ENCODE measurements around the gene N4BP2L2.

GRCh38 chr13:32414580-32414979 is 124.0 kb downstream of the N4BP2L2 start:
- no peak for TF ChIP-seq POLR2A (IDR thresholded peaks at IDR 0.05; ENCODE audit: low read depth, low read length)
- TF ChIP-seq POLR2AphosphoS5 (IDR thresholded peaks at IDR 0.05; ENCODE audit: low read depth, low read length), result no peak
- no peak for TF ChIP-seq TAF1 (IDR thresholded peaks at IDR 0.05; ENCODE audit: borderline replicate concordance, low read depth, low read length)
